Right lobe of liver (tissue), 4 donors: ENCODE measurements around the gene CYP4A22.

Experiments used
- POLR2A ChIP-seq: fragments of 450-650 bp; IDR thresholded peaks from one replicate; pipeline ENCODE4 v1.6.1; 2017; ENCODE audit warnings: antibody characterized with exemption, mild to moderate bottlenecking
- TF ChIP-seq, protein P1 (sequence below), 4 donors: fragments of 200-600 bp in 3 of 4; fragments of 450-650 bp in 1 of 4; IDR thresholded peaks; one replicate each; pipeline versions ENCODE4 v1.5.1 to v1.8.0; 2016 to 2022; ENCODE audit warnings: antibody characterized with exemption in 4 of 4, mild to moderate bottlenecking in 2 of 4
- donor health status: DM: no; HTN: no; CAD: no.
- donor health status: DM: no; HTN: no; CAD: no.
- donor health status: DM: no; HTN: yes; CAD: no.

DNA sequence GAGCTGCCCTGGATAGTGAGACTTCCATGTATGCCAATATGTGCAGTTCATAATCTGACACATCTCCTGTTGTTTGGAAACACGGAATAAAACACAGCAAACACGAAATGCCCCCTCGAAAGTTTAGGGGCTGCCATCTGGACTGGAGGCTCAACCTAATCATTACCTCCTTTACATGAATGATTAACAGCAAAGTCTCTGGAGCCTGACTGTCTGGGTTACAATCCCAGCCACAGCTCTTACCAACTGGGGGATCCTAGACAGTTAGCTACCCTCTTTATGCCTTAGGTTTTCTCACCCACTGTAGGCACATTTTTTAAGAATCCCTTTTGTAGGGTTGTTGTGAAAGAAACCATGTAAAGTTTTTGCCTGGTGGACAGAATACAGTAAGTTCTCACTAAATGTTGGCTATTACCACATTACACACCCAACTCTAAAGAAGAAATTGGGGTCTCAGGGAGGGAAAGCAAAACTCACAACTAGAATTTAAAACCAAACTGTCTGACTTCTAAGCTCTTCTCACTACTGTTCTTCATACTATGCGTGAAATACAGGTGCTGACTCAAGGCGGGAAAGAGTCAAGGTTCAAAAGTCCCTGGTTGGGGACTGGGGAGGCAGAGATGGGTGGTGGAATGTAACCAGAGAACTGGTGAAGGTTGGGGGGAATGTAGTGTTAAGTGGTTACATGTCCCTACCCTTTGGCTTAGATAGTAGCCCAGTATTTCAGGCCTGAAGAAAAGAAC, 24.2 kb downstream of the CYP4A22 start:
- no peak for TF ChIP-seq POLR2A
- TF ChIP-seq, protein P1, sequence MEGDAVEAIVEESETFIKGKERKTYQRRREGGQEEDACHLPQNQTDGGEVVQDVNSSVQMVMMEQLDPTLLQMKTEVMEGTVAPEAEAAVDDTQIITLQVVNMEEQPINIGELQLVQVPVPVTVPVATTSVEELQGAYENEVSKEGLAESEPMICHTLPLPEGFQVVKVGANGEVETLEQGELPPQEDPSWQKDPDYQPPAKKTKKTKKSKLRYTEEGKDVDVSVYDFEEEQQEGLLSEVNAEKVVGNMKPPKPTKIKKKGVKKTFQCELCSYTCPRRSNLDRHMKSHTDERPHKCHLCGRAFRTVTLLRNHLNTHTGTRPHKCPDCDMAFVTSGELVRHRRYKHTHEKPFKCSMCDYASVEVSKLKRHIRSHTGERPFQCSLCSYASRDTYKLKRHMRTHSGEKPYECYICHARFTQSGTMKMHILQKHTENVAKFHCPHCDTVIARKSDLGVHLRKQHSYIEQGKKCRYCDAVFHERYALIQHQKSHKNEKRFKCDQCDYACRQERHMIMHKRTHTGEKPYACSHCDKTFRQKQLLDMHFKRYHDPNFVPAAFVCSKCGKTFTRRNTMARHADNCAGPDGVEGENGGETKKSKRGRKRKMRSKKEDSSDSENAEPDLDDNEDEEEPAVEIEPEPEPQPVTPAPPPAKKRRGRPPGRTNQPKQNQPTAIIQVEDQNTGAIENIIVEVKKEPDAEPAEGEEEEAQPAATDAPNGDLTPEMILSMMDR (IDR thresholded peaks at IDR 0.05): no peak
